Naive thymus-derived CD4-positive, alpha-beta T cell (primary cell): ENCODE data around the gene PLA2G6. TPM values are rescaled to one million over a fixed set of nuclear protein-coding genes. Genes with fewer than 3 reads are reported as not detected.

Source experiments
- ATAC-seq: fragments of 150-1000 bp; cut with Tn5 transposase; 2 replicates; pipeline ENCODE4 v1.10.0; 2021; ENCODE audit warnings: mild to moderate bottlenecking, moderate library complexity
- CTCF ChIA-PET: fragments of 350-600 bp; sonication (Branson Sonifier 250); formaldehyde crosslinking; loops from one replicate; lab custom pipeline; 2021; ENCODE audit warnings: antibody characterized with exemption; lab: Charles Lee
- POLR2A ChIA-PET: fragments of 350-600 bp; sonication (Branson Sonifier 250); formaldehyde crosslinking; loops from one replicate; lab custom pipeline; 2021; ENCODE audit warnings: antibody characterized with exemption, inconsistent platforms; lab: Charles Lee
- DNase-seq, 9 donors: peaks; one replicate each; pipeline versions ENCODE4 v3.0.0 to v3.0.0-alpha.2; 2020 to 2022; ENCODE audit warnings: mixed read lengths in 1 of 9
- H3K27ac ChIP-seq: one replicate; pipeline ENCODE4 v1.7.0; 2013; ENCODE audit warnings: mild to moderate bottlenecking, low read depth, low read length, moderate library complexity
- H3K27me3 ChIP-seq, 2 donors: one replicate each; pipeline ENCODE4 v1.7.0; 2013; ENCODE audit warnings: low read length in 2 of 2, mild to moderate bottlenecking in 2 of 2, moderate library complexity in 2 of 2; ENCODE audit not compliant: control insufficient read depth in 2 of 2, insufficient read depth in 2 of 2
- H3K36me3 ChIP-seq, 3 experiments: 1 replicate in 2 of 3; 2 replicates in 1 of 3; pipeline ENCODE4 v1.7.0; 2013; ENCODE audit warnings: low read length in 3 of 3, mild to moderate bottlenecking in 3 of 3, moderate library complexity in 1 of 3; ENCODE audit not compliant: insufficient read depth in 3 of 3, control insufficient read depth in 2 of 3
- H3K4me1 ChIP-seq, 2 donors: one replicate each; pipeline ENCODE4 v1.7.0; 2013; ENCODE audit warnings: low read length in 2 of 2, mild to moderate bottlenecking in 2 of 2, moderate library complexity in 1 of 2; ENCODE audit not compliant: control insufficient read depth in 2 of 2, insufficient read depth in 2 of 2
- H3K4me3 ChIP-seq: 2 replicates; pipeline ENCODE4 v1.7.0; 2013; ENCODE audit warnings: mild to moderate bottlenecking, low read length
- H3K9me3 ChIP-seq, 3 experiments: 1 replicate in 2 of 3; 2 replicates in 1 of 3; pipeline ENCODE4 v1.7.0; 2013; ENCODE audit warnings: low read length in 3 of 3; ENCODE audit not compliant: control insufficient read depth in 2 of 3
- H3K27ac Mint-ChIP-seq, 9 donors: one replicate each; pipeline ENCODE4 v1.8.0; 2020 to 2022; ENCODE audit warnings: mixed read lengths in 9 of 9, mild to moderate bottlenecking in 8 of 9, moderate library complexity in 5 of 9, inconsistent platforms in 2 of 9
- H3K27me3 Mint-ChIP-seq, 5 donors: one replicate each; pipeline ENCODE4 v1.8.0; 2021 to 2022; ENCODE audit warnings: mixed read lengths in 5 of 5, mild to moderate bottlenecking in 1 of 5
- H3K36me3 Mint-ChIP-seq, 5 donors: one replicate each; pipeline ENCODE4 v1.8.0; 2020 to 2022; ENCODE audit warnings: mixed read lengths in 5 of 5, mild to moderate bottlenecking in 3 of 5, inconsistent platforms in 1 of 5
- H3K4me1 Mint-ChIP-seq, 7 donors: one replicate each; pipeline ENCODE4 v1.8.0; 2020 to 2022; ENCODE audit warnings: mixed read lengths in 7 of 7, mild to moderate bottlenecking in 3 of 7, inconsistent platforms in 1 of 7
- H3K4me3 Mint-ChIP-seq, 10 donors: one replicate each; pipeline ENCODE4 v1.8.0; 2020 to 2022; ENCODE audit warnings: mild to moderate bottlenecking in 10 of 10, mixed read lengths in 10 of 10, moderate library complexity in 6 of 10, inconsistent platforms in 2 of 10
- H3K9me3 Mint-ChIP-seq, 11 donors: one replicate each; pipeline ENCODE4 v1.8.0; 2020 to 2022; ENCODE audit warnings: mixed read lengths in 11 of 11, mild to moderate bottlenecking in 4 of 11, inconsistent platforms in 1 of 11, moderate library complexity in 1 of 11
- intact Hi-C, 2 donors: fragments of 100-400 bp; cut with micrococcal nuclease; formaldehyde crosslinking; loops; one replicate each; pipeline ENCODE4 v1.15.1; 2023
- polyA plus RNA-seq, 2 donors: library from polyadenylated mRNA; unstranded; fragments of 300-500 nt; fragmentation: Illumina TruSeq; gene quantifications; one replicate each; pipeline ENCODE4 v1.2.3, GENCODE V29; 2021
- total RNA-seq, 6 experiments: library from RNA in 5 of 6; stranded (reverse) in 5 of 6; gene quantifications; 1 replicate in 5 of 6; 2 replicates in 1 of 6; pipeline ENCODE4 v1.2.3 and lab custom pipeline; 2021 to 2026

Gene PLA2G6
- total and polyA plus RNA-seq, 7 experiments from 2014 or later: 4.8 to 252 (median 78.9) TPM

GRCh38 chr22:38069372-38070249 lies 112.0 kb downstream of the PLA2G6 start:
- no peaks in the 10 kb centered on the region for H3K4me1 Mint-ChIP-seq
- H3K27me3 Mint-ChIP-seq: no peaks in the 10 kb centered on the region
- no peaks in the 10 kb centered on the region for H3K4me1 ChIP-seq
- ATAC-seq (no peak), DNase-seq (no peak)
- ChIA-PET CTCF (no interaction called here), POLR2A (interaction anchor here (0.5 kb wide), 1 partner anchor 15 kb away, joined by 3 read pairs; no protein-coding TSS in a partner anchor)
- no peak overlapping the region for H3K4me3 ChIP-seq
- H3K4me3 Mint-ChIP-seq: no peak overlapping the region
- H3K36me3 ChIP-seq: peaks cover 0 to 92% (median 5%) of the 10 kb centered on the region in 3 experiments
- no peak overlapping the region for H3K27ac Mint-ChIP-seq
- H3K9me3 Mint-ChIP-seq: no peaks in the 10 kb centered on the region
- H3K27me3 ChIP-seq: no peaks in the 10 kb centered on the region
- peaks cover 1 to 49% (median 14%) of the 10 kb centered on the region in 5 donors for H3K36me3 Mint-ChIP-seq
- intact Hi-C loops: no loop called here
- no peak overlapping the region for H3K27ac ChIP-seq
- H3K9me3 ChIP-seq: no peaks in the 10 kb centered on the region

DNA sequence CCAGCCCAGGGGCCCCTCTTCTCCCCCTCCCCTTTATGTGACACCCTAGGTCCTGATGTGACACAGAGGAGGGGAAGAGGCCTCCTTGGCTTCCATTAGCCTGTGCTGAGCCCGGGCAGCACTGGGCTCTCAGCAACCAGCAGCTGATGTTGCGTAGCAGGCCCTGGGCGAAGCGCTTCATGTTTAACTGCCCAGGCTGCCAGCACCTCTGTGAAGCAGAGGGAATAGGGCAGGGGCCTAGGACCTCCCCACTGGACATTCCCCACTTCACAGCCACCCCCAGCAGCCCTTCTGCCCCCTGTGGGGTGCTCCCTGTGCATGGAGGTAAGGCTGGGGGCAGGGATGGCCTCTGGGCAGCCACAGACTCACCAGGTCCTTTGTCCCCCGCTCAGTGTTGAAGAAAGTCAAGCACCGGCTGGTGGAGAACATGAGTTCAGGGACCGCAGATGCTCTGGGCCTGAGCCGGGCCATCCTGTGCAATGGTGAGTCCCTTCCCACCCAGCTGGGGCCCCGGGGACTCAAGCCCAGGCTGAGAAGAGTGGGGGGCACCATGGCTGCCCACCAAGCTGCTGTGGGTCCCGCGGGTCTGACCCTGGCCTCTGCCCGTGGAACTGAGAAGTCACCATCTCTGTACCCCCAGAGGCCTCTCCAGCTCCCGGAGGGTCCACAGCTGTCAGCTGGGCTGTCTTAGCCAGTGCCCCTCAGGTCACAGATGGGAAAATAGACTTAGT lies 112.8 kb downstream of the PLA2G6 start:
- no peak for DNase-seq
- H3K4me1 ChIP-seq: no peaks in the 10 kb centered on the region
- ChIA-PET POLR2A (no interaction called here), CTCF (interaction anchor here (0.5 to 1.3 kb wide), 2 partner anchors 16 to 613 kb away, joined by 4 read pairs; partner anchors contain the start of gene TOMM22)
- no peak overlapping the region for H3K27ac Mint-ChIP-seq
- no peak overlapping the region for H3K27ac ChIP-seq
- H3K27me3 ChIP-seq: no peaks in the 10 kb centered on the region
- H3K27me3 Mint-ChIP-seq: no peaks in the 10 kb centered on the region
- H3K4me3 ChIP-seq: no peak overlapping the region
- peaks cover 1 to 50% (median 14%) of the 10 kb centered on the region in 5 donors for H3K36me3 Mint-ChIP-seq
- intact Hi-C loops: no loop called here
- peaks cover 0 to 84% (median 5%) of the 10 kb centered on the region in 3 experiments for H3K36me3 ChIP-seq
- H3K9me3 ChIP-seq: no peaks in the 10 kb centered on the region
- H3K9me3 Mint-ChIP-seq: no peaks in the 10 kb centered on the region
- H3K4me1 Mint-ChIP-seq: no peaks in the 10 kb centered on the region
- H3K4me3 Mint-ChIP-seq: no peak overlapping the region
- no peak for ATAC-seq

- CTCF ChIA-PET: interaction anchor here (1.3 kb wide), 1 partner anchor 15 kb away, joined by 4 read pairs; no protein-coding TSS in a partner anchor
- H3K36me3 Mint-ChIP-seq: peaks cover 1 to 49% (median 11%) of the 10 kb centered on the region in 5 donors
These were observed 113.8 kb downstream of the PLA2G6 start for GRCh38 chr22:38067761-38068360.

GRCh38 chr22:38067028-38067415 lies 114.6 kb downstream of the PLA2G6 start:
- Histone ChIP-seq H3K9me3 (no peaks in the 10 kb centered on the region), H3K27me3 (no peaks in the 10 kb centered on the region), H3K36me3 (peaks cover 0 to 81% (median 5%) of the 10 kb centered on the region in 3 experiments), H3K4me1 (no peaks in the 10 kb centered on the region), H3K4me3 (no peak overlapping the region), H3K27ac (no peak overlapping the region)
- no peak overlapping the region for H3K27ac Mint-ChIP-seq
- H3K36me3 Mint-ChIP-seq: peaks cover 4 to 46% (median 9%) of the 10 kb centered on the region in 5 donors
- intact Hi-C loops: no loop called here
- H3K27me3 Mint-ChIP-seq: no peaks in the 10 kb centered on the region
- DNase-seq (no peak), ATAC-seq (no peak)
- POLR2A ChIA-PET: interaction anchor here (1.7 kb wide), 1 partner anchor 10 kb away, joined by 6 read pairs; the partner anchor contains the start of gene PICK1
- H3K4me1 Mint-ChIP-seq: peaks cover 0 to 5% (median 0%) of the 10 kb centered on the region in 7 donors
- H3K9me3 Mint-ChIP-seq: no peaks in the 10 kb centered on the region
- CTCF ChIA-PET: no interaction called here
- no peak overlapping the region for H3K4me3 Mint-ChIP-seq

More at GRCh38 chr22:38067761-38068360, 113.8 kb downstream of the PLA2G6 start:
- DNase-seq: no peak
- Histone ChIP-seq H3K27me3 (no peaks in the 10 kb centered on the region), H3K4me1 (no peaks in the 10 kb centered on the region), H3K4me3 (no peak overlapping the region), H3K36me3 (peaks cover 0 to 83% (median 5%) of the 10 kb centered on the region in 3 experiments), H3K27ac (no peak overlapping the region), H3K9me3 (no peaks in the 10 kb centered on the region)
- Mint-ChIP-seq H3K9me3 (no peaks in the 10 kb centered on the region), H3K4me3 (no peak overlapping the region), H3K4me1 (peaks cover 0 to under 1% (median 0%) of the 10 kb centered on the region in 7 donors), H3K27me3 (no peaks in the 10 kb centered on the region), H3K27ac (no peak overlapping the region)
- POLR2A ChIA-PET: interaction anchor here (0.6 kb wide), 1 partner anchor 218 kb away, joined by 4 read pairs; no protein-coding TSS in a partner anchor
- no peak for ATAC-seq
- intact Hi-C loops: no loop called here

- H3K4me3 Mint-ChIP-seq: no peak overlapping the region
- H3K9me3 ChIP-seq: no peaks in the 10 kb centered on the region
- peaks cover 0 to 5% (median 0%) of the 10 kb centered on the region in 7 donors for H3K4me1 Mint-ChIP-seq
- CTCF ChIA-PET: interaction anchor here (1.7 kb wide), 1 partner anchor 14 kb away, joined by 4 read pairs; no protein-coding TSS in a partner anchor
- no peak overlapping the region for H3K27ac ChIP-seq
- H3K36me3 Mint-ChIP-seq: peaks cover 4 to 50% (median 12%) of the 10 kb centered on the region in 5 donors
- H3K27me3 Mint-ChIP-seq: no peaks in the 10 kb centered on the region
- no peak overlapping the region for H3K4me3 ChIP-seq
- ATAC-seq (no peak), DNase-seq (no peak)
- H3K4me1 ChIP-seq: no peaks in the 10 kb centered on the region
- no peaks in the 10 kb centered on the region for H3K27me3 ChIP-seq
- intact Hi-C loops: no loop called here
- H3K9me3 Mint-ChIP-seq: no peaks in the 10 kb centered on the region
- POLR2A ChIA-PET: interaction anchor here (1.7 kb wide), 1 partner anchor 9 kb away, joined by 6 read pairs; the partner anchor contains the start of gene PICK1
- H3K36me3 ChIP-seq: peaks cover 0 to 76% (median 5%) of the 10 kb centered on the region in 3 experiments
- no peak overlapping the region for H3K27ac Mint-ChIP-seq
These were observed 115.1 kb downstream of the PLA2G6 start for GRCh38 chr22:38066381-38067027.
